NCI-H1694 treated with DMSO at 0.1 percent for 48 hours (cell line): ENCODE measurements around the gene AARS2.

Source experiments
- DNase-seq: peaks from one replicate; lab custom pipeline; 2025; lab: John Stamatoyannopoulos, UW

Gene AARS2

GRCh38 chr6:44262467-44263353 lies 50.4 kb downstream of the AARS2 start:
- DNase-seq = no peak

DNA sequence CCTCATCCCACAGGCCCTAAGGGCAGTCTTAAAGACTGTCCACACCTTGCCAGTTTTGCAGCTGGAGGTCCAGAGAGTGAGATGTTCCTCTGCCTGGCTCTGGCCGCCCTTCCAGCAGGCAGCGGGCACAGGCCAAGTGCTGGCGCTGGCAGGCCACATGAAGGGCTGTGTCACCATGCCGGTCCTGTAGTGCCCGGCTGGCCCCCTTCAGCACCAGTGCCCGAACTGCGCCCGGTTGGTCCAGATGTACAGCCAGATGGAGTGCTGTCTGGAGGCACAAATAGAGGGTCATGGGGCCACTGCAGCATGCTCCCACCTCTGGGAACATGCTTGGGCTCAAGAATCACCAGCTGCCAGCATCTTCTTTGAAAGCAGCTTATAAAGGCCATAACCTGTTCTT lies 51.6 kb downstream of the AARS2 start:
- DNase-seq = no peak

DNA sequence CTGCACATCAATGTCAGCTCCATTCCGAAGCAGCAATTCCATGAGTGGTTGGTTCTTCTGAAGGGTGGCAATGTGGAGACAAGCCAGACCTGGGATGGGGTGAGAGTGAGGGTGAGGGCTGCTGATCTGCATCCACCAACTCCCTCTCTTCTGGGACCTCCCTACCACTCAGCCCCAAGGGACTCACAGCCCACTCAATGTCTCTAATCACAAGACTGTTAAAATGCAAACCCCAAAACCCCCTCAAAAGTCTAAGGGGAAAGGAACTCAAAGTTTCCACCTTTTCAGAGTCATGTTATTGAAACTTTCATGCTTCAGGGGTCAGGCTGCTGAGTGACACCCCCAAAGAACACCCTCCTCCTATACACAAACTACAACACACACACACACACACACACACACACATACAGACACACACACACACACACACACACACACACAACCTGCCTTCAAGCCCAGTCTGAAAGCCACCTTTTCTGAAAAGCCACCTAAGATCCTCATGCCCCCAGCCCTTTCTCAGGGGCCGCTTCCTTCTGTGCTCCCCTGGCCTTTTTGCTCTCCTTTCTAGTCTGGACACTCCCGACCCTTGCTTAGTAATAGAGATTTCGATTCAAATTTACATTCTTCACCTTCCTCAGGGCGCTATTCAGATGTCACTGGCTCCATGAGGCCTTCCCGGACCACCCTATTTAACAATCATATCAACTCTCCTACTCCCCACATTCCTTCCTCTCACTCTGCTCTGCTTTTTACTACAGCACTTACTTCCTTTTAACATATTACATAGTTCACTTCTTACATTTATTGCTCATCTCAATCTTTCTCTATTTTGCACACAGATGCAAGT lies 52.5 kb downstream of the AARS2 start:
- no peak for DNase-seq

GRCh38 chr6:44260011-44260410 lies 53.1 kb downstream of the AARS2 start:
- no peak for DNase-seq

GRCh38 chr6:44258921-44259320 lies 54.2 kb downstream of the AARS2 start:
- DNase-seq = no peak

- no peak for DNase-seq
Measured at GRCh38 chr6:44258325-44258863, 54.8 kb downstream of the AARS2 start.

- DNase-seq = no peak
Measured at GRCh38 chr6:44257753-44258324, 55.3 kb downstream of the AARS2 start.

GRCh38 chr6:44257025-44257752 lies 56.0 kb downstream of the AARS2 start, which contains the start of gene SLC35B2:
Gene SLC35B2 (minus strand): TSS chr6:44257528. CDS start chr6:44257410, 118 bp downstream.
- DNase-seq = peak; percentile 32

GRCh38 chr6:44256775-44257024 lies 56.4 kb downstream of the AARS2 start:
- no peak for DNase-seq

- DNase-seq = no peak
Measured at GRCh38 chr6:44255871-44256774, 57.0 kb downstream of the AARS2 start.

GRCh38 chr6:44255105-44255808 lies 57.9 kb downstream of the AARS2 start:
- DNase-seq = no peak

DNA sequence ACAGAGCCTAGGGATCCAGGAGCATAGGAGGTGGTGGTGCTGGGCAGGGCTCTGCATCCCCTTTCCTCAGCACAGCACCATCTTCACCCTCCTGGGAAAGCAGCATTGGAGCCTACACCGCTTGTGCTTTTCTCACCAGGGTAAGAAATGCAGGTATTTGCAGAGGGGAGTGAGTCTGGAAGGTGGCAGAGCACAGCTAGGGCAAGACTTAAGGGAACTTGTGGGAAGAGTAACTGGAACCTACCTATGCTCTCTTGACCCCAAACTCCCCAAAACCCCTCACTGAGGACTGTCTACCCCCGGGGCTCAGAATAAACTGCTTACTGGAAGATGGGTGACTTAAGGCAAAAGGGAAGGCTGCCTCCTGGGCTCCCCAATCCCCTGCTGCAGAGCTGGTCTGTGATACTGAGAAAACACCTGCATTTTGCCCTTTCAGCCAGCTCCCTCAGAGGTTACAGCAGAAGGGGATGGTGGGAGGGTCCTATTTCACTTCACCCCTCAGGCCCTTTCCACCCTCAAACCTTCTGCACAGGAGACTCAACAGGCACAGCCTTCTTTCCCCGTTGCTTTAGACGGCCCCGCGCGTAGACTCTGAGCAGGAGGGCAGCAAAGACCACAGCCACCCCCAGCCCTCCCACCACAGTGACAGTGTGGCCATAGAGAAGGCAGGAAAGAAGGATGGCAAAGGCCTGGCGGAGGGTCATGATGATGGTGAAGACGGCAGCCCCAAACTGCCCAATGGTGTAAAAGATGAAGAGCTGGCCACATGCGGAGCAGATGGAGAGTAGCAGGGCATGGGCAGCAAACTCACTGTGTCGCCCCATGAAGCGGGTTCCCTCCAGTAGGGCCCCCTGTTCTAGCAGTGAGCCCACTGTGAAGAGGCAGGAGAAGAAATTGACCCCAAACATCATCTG lies 58.7 kb downstream of the AARS2 start:
- DNase-seq = no peak

DNA sequence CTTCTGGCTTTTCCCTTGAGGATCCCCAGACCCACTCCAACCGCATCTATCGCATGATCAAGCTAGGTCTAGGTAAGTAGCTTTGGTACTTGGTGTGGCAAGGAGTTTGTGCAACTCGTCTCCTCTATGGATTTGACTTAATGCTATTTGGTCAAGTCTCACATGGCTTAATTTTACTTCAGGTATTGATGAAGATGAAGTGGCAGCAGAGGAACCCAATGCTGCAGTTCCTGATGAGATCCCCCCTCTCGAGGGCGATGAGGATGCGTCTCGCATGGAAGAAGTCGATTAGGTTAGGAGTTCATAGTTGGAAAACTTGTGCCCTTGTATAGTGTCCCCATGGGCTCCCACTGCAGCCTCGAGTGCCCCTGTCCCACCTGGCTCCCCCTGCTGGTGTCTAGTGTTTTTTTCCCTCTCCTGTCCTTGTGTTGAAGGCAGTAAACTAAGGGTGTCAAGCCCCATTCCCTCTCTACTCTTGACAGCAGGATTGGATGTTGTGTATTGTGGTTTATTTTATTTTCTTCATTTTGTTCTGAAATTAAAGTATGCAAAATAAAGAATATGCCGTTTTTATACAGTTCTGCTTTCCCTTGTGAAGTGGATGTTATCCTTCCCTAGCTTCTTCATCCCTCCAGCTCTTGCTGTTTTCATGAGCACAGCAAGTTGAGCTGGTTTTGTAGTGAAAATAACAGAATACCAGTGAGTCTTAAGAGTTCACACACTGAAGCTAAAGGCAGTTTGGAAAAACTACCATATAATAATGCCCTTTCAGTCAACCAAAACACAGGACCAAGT lies 59.6 kb downstream of the AARS2 start:
- DNase-seq = no peak

GRCh38 chr6:44251576-44252524 lies 61.3 kb downstream of the AARS2 start:
- DNase-seq = no peak

DNA sequence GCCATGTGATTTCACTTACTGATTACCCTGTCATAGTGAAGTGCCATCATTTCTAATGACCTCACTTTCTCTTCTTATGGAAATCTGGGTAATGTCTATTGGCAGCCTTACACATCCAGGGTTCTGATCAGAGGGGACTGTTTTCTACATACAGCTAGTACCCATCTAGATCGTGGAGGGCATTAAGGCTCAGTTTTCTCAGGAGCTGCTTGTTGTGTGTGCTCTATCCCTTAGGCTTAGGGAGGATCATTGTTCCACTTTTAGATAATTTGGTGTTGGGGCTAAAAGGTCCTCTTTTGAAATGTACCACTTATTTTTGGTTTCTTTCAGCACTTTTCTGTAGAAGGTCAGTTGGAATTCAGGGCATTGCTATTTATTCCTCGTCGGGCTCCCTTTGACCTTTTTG lies 62.4 kb downstream of the AARS2 start:
- no peak for DNase-seq

DNA sequence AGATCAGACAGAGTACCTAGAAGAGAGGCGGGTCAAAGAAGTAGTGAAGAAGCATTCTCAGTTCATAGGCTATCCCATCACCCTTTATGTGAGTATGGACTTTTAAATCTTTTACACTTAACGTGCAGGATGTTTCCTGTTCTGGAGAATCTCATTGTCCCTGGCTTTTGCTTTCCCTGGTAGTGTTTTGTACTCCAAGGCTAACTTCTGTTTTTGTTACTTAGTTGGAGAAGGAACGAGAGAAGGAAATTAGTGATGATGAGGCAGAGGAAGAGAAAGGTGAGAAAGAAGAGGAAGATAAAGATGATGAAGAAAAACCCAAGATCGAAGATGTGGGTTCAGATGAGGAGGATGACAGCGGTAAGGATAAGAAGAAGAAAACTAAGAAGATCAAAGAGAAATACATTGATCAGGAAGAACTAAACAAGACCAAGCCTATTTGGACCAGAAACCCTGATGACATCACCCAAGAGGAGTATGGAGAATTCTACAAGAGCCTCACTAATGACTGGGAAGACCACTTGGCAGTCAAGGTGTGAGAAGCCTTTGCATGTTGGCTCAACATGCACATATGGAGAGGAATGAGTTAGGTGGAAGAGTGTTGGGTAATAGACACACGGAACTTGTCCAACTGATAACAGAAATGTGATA lies 63.0 kb downstream of the AARS2 start:
- DNase-seq = no peak
